CD4-positive, alpha-beta T cell treated with Interleukin-15 for 4 hours (primary cell): Measurements from ENCODE around the gene NRXN3.

ENCODE experiments used
- DNase-seq: peaks from one replicate; pipeline ENCODE4 v3.0.0-alpha.2; 2020; ENCODE audit warnings: low spot score

Gene NRXN3

DNA sequence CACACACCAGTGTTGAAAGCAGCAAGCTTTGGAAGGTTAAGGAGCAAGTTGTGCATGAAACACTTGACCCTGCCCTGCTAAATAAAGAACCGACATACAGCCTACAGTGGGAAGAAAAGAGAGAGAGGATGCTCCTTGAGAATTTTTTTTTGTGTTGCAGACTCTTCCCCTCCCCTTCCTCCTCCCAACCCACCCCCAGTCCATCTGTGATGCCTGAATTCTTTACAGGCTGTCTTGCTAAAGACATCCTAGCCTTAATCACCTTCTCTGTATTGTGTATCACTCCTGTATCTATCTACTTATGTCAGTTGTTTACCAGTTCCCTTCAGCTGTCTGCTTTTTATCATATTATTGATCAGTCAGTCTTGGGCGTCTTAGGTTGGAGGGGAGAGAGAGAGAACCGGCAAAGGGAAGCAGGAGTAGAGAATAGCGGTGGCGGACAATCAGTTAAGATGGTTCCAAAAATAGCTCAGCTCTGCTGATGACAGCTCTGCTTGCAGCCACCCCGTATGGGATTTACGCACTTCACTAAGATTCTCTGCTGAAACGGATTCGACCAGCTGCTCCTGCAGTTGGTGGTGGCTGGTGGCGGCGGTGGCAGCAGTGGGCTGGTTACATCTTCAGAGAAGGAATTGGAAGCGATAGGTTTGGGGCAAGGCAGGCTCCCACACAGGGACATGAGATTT lies 664.7 kb downstream of the NRXN3 start:
- DNase-seq: no peak

DNA sequence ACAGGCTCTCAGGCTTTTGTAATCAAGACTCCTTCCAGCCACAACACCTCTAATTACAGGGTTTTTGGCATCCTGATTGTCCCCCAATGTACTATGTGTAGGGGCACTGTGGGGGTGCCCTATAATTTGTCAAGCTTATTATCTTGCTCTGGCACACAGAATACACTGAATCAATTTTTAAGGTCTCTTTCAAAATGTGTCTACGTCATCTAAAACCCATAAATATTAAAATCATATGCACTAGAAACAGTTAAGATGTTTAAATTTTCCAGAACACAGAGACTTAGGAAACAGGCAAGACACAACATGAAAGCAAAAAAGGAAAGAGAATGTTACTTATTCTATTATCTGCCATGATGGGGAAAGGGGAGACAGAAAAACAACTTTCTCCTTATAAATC lies 665.7 kb downstream of the NRXN3 start:
- no peak for DNase-seq

DNA sequence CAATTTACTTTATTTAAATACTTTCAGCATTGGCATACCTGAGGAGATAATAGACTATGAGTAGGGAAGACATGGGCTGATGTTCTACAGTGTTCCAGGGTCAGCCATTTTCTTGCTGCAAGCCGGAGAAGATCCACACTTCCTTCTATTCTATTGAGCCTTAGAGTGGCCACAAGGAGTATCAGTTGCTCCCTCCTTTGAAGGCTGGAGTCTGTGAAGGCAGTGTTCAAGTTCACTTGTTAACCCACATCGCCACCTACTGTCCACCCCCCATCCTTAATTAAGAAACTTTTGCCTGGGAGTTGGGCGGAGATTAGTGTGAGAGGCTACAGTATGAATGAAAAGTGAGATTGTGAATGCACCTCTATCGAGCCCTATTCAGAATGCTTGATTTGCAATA lies 666.6 kb downstream of the NRXN3 start:
- no peak for DNase-seq

DNA sequence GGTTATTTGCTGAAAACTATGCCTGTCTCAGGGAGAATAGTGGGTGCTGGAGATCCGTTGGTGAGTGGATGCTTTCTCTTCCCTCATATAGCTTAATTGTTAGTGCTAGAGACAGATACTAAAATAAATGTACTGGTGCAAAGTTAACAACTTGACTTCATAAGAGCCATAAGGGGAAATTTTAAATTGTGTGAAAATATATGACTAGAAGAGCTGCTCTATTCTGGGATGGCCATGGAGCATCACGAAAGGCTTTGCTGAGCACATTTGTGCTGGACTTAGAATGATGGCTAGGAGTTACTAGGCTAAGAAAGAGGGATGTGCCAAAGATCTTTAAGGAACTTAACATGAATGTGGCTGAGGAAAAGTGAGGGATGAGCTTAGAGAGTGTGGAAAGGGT lies 668.8 kb downstream of the NRXN3 start:
- no peak for DNase-seq

DNA sequence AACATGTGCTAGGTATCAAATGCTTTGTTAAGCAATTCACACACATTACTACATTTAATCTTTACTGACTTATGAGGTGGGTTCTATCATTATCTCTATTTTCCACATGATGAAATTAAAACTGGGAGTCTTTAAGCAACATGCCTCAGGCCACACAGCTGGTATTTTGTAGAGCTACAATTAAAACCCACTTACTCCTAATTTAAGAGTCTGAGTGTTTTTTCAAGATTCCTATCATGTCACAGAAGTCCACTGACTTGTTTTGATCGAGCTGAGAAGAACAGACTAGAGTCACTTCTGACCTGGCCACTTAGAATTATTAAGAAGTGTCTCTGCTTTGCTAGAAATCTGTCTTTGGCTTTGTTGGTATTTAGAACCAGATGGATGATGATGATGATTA lies 670.7 kb downstream of the NRXN3 start:
- no peak for DNase-seq

DNA sequence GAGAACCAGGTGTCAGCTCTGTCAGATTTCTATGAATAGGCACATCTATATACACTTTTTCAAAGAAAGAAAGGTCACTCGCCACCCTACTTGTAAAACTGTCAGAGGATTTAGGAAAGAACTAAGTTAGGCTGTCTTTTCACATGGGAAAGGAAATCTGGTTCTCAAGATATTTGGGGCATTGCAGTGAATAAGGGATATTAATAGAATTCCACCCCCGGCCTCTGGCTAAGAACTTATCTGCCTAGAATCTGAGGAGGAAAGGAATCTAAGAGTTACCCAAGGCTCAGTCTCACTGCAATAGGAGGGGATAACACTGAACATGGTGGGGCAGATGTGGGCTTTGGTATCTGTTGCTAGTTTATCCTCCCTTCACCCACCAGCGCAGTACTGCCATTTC lies 677.6 kb downstream of the NRXN3 start:
- DNase-seq: no peak

DNA sequence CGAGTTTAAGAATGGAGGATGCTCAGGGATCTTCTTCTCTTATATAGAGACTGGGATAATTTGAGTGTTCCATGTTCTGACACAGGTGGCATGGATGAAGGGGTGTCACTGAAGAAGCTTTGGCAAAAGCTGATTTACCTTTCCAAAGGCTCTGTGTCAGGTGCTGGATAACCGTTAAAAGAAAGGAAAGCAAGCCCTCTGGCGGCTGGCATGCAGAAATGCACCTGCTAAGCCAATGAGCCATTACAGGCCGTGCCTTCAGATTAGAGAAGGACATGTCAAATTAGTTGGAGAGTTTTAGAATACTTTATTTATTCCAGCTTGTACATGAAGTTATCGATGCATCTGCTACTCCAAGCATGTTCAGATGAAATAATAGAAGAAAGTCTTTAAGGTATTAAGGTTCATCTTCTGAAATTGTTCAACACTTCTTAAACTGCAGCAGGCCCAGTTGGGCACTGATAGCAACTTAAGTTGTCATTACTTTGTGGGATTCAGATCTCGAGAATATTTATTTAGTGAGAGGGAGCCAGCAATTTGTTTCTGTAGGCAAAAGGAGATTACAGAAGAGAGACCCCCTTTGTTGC lies 678.2 kb downstream of the NRXN3 start:
- peak; percentile 7 for DNase-seq

DNA sequence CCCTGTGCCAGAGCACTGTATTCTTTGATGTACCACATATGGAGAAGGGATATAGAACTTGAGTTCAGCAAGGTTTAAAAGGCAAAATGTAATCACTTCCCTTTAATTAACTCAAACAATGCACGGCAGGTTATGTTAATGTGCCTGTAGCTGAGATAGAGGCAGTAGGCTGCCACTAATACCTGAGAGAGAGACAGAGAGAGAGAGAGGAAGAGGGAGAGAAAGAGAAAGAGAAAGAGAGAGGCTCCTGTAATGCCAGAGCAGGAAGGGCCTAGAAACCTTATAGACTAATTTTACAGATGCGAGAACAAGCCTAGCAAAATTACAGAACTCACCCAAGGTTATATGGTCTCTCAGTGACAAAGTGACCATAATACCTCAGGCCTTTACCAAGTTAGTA lies 679.8 kb downstream of the NRXN3 start:
- DNase-seq: no peak

DNA sequence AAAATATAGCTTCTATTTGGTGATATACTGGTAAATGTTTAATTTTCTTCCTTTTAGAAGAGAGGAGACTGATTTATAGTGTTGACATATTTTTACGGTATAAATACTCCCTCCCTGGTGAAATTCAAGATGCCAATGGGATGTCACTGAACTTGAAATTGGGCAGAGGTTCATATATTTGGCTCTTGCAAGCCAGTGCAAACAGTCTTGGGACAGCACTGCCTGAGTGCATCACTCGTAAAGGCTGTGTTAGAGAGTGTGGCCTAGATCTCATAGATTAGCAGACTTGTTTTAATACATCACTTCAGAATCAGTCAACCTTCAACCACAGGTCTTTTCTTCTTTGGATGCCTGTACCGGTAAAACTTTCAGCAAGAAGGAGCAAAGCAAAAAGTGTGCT lies 681.0 kb downstream of the NRXN3 start:
- no peak for DNase-seq

DNA sequence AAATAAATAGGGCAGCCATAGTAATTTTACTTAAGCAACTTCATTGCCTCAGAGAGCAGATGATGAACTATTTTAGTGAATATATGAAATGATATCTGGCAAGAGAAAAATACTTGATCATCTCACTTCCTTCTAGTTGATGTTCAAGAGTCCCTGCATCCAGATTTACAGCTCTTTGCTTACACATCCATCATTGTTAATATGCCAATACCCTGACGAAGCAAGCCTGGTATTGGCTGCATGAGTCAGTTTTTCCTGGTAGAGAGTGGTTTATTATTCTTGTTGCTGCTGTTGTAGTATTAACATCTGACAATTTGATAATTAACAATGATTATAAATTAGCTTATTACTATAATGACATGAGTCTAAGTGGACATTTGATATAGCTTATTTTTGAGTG lies 681.9 kb downstream of the NRXN3 start:
- DNase-seq: no peak

DNA sequence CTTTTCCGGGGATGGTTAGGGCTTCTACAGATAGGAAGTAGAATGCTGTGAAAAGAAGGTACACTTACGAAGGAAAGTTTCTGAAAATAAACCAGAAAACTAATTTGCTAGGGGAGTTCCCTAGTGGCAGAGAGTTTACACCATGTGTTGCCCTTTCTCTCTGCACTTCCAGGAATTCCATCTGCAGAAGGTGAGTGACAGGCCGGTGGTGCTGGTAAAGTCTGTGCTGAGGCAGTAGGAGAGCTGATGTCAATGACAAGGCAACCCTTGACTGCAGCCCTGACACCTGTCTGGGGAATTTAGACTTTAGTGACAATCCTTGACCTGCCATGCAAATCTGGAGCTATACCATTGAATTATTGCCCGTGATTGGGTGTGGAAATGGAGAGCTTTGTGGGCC lies 687.8 kb downstream of the NRXN3 start:
- DNase-seq: no peak

DNA sequence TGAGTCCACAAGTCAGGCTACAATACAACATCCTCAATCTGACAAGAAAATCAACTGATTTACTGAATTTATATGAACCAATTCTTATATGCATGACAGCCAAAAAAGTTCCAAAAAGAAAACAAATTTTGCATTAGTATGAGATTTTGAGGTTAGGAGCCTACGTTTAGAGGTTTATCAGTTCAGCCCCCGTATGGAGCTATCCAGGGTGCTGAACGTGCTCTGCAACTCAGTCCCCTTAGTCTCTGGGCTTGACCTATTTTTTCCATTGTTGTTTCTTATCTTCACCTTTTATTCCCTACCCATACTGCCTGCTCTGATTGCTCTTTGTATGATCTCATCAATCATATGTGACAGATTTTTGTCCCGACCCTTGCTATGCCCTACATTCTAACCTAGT lies 693.0 kb downstream of the NRXN3 start:
- no peak for DNase-seq

DNA sequence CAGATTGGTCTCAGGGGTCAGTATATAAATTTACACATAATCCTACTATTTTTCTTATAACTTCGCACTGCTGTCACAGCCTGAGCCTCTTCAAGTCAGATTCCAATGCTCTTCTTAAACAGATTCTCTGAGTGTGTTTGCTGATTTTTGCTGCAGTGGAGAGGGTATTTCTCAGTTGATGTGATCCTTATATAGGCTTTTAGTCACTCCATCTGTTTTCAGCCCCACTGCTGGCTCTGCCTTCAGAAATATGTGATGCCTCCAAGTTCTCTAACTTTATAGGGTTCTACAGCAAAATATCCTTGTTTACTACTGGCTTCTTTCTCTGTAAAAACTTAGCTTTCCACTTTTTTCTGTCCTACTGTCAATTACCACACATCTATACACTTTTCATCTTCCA lies 702.7 kb downstream of the NRXN3 start:
- DNase-seq: no peak

DNA sequence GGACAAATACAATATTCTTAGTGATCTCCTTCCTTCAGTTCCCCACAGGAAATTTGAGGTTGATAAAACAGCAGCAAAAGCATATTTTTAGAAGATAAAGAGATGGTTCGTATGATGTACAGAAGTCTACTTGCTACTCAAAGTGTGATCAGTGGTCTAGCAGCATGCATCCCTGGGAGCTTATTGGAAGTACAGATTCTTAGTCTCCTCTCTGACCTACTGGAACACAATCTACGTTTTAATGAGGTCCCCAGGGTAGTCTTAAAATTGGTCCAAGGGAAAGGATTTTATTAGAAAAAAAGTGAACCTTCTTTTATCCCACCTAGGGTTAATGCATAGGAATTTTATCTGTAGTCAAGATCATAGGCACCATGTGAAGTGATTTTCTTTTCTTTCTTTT lies 703.4 kb downstream of the NRXN3 start:
- no peak for DNase-seq

DNA sequence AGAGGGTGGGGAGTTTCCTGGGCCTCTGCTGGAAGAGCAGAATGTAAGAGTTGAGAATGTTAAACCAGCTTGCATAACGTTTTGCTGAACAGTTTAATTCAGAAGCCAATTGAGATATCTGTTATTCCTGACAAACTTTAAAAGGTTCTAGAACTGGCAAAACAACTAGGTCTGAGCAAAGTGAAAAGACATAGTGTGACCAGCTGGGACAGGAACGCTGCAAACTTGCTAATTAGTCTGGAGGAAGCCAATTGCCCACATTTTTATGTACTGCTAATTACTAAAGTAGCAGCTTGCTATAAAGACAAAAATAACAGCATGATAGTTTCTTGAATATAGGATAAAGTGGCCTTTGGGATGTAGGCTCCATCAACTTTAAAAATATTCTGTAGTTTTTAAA lies 704.9 kb downstream of the NRXN3 start:
- no peak for DNase-seq

DNA sequence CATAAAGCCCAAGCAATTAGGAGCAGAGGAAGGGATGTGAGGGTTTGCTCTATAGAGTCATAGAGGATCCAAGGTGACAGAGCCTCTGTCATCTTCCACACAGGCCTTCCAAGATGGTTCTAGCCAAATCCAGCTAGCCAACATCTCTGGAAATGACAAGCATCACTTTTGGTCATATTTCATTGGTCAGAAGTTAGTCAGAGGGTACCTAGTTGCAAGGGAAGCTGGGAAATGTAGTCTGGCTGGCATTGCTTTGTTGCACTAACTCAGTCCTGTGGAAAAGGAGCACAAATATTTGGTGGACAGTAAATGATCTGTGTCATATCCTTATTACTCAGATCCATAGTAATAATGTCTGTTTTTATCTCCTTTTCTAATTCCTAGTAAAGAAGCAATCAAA lies 715.7 kb downstream of the NRXN3 start:
- DNase-seq: no peak

DNA sequence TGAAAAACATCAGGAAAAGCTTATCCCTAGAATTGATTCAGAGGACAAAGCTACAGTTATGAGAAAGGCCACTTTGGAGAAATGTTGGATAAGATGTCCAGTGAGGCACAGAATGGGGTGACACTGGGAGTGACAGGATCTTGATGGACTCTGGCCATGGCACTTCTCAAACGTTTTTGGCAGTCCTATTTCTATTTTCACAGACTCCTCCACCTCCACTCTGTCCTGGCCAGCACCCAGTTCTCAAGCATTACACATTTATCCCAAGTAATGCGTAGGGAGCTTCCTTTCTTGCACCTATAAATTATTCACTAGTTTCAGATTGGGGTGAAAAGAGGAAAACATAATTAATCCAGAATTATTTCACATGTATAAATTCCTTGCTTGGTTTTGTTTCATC lies 727.3 kb downstream of the NRXN3 start:
- no peak for DNase-seq

DNA sequence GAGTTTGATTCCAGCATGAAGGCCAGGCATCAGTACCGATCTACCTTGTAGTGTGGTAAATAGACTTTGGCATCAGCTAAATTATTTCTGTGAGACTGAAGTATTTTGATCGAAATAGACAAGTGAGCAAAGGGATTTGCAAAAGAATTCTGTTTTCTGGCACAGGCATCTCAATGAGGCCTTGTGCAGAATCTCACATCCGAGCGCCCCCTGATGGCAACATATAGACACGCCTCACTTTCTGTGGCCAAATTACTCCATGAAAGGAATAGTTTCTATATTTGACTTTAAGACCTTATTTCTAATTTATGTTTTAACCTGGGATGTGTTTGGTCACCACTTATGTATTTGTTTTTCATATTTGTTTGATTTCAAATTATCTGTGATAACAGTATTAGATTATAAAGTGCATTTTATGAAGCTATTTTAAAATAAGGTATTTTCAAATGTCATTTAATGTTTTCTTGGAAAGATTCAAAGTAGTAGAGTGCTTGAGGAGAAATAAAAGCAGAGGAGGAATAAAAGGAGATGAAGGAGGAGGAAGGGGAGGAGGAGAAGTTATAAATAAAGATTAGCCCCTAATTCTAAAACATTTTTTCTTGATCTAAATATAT lies 731.9 kb downstream of the NRXN3 start:
- no peak for DNase-seq

DNA sequence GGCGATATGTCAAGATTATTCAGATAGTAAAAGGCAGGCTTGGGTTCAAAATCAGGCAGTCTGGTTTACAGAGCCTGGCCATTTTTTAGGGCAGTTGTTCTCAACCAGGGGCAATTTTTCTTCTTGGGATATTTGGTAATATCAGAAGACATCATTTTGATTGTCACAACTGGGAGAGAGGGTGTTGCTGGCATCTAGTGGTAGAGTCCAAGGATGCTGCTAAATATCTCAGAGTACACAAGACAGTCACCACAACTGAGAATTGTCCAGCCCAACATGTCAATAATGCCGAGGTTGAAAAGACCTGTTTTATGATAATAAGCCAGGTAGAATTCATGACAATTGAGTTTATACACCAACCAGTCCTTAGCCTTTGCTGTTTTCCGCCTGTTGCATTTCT lies 733.9 kb downstream of the NRXN3 start:
- DNase-seq: no peak

DNA sequence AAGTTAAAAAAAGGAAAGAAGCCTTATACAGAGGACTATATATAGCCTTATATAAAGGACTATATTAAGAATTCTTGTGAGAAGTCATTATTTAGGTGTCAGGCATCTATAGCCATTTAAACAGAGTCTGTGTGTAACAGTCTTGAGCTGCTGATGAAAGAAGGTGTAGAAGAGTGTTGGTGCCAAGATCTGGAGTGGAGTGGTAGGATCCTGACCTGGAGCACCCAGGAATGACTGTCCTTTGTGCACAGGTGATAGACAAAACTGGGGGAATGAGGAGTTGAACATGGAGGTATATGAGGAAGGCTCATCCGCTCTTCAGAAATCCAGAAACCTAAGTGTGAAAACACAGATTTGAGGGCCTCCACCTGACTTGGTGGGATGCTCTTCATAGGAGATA lies 747.3 kb downstream of the NRXN3 start:
- DNase-seq: no peak

DNA sequence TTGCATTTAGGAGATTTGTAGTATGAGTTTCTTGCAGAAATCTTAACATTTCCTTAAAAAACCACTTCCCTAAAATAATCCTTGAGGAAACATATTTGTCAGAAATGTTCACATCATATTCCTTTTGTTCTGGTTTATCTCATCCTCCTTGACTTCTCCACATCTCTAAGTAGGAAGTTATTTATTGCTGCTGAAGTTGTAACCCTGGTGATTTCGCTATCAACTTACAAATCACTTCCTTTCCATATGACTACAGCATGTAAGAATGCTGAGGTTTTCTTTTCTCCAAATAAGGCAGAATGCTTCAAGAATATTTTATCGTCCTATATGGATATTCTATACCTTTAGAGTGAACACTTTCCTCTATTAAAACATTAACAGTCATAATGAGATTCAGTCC lies 751.7 kb downstream of the NRXN3 start:
- DNase-seq: no peak

DNA sequence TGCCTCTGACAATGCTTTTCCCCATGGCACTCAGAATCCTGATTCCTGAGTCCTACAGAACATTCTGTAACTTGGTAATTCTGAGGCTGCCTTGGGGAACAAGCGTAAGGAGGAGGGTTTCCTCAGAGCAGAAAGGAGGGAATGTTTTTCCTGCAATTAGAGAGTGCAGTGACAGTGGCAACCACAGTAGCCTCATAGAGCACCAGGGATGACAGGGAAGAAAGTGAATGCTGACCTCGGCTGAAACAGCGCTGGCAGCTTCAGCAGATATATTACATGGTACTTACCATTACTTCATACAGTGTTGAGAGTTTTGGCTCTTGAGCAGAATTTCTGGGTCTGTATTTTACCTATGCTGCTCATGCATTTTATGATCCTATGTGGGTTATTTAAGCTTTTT lies 757.1 kb downstream of the NRXN3 start:
- no peak for DNase-seq

DNA sequence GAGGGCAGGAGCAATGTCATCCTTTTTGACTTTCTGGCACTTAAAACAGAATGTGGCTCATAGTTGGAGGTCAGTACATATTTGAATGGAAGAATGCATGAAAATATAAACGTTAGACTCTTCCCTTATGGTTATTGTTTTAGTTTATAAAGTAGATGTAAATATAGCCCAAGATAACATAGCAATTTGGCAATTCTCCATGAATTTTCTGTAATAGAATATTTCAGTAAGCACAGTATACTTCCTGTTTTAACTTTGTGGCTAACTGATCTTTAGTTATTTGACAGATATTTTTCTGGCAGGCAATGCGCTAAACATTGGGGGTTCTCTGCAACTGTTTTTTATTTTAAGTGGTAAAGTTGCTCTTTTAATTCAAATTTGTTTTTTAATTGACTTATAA lies 763.0 kb downstream of the NRXN3 start:
- no peak for DNase-seq

DNA sequence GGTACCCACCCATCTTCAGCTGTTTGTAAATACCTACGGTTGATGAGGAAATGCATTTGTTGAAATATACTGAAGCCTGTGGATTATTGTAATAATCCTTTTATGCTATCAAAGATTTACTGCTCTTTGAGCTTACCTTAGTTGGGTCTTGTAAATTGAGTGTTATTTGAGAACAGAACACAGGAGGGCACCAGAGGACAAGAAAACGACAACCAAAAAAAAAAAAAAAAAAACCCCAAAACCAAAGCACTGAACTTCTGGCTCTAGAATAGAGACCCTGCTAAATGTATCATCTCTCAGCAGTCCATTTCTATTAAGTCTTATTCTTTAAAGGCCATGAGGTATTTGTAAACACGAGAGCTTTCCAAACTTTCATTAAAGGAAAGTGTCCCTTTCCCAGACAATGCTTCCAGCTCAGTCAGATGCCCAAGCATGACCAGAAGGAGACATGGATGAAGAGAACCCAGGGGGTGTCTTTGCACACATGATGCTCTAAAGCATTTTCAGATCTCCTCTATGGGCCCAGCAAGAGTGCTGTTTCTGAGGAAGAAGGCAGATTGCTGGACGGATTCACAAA lies 763.9 kb downstream of the NRXN3 start:
- DNase-seq: no peak
